NCI-H345 treated with DMSO at 0.1 percent for 48 hours (cell line): ENCODE data around the gene CD59.
A peak's percentile ranks its signal among the peaks of the same experiment; 100 is the strongest.
"Not testable (repeated sequence)": the region's sequence is repeated elsewhere in the genome, so short reads cannot be mapped to it uniquely, and the experiment has no call there.

Experiments
- DNase-seq: peaks from one replicate; lab custom pipeline; 2025; ENCODE audit not compliant: unreplicated experiment; lab: John Stamatoyannopoulos, UW

The CD59 gene

DNA sequence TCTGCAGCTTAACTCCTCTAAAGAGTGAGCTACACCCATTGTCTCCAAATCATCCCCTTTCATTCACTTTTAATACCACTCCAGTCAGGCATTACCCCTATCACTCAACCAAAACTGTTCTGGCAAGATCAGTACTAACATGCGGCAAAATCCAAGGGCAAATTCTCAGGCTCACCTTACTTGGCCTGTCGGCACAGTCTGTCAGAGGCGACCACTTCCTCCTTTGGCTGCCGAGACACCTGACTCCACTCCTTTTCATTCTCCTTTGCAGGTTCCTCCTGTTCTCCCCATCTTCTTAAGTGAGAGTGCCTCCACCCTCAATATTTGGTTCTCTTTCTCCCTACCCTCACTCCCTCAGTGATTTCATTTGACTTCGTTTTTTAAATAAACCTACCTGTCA, 39.8 kb downstream of the CD59 start:
- DNase-seq: no peak

DNA sequence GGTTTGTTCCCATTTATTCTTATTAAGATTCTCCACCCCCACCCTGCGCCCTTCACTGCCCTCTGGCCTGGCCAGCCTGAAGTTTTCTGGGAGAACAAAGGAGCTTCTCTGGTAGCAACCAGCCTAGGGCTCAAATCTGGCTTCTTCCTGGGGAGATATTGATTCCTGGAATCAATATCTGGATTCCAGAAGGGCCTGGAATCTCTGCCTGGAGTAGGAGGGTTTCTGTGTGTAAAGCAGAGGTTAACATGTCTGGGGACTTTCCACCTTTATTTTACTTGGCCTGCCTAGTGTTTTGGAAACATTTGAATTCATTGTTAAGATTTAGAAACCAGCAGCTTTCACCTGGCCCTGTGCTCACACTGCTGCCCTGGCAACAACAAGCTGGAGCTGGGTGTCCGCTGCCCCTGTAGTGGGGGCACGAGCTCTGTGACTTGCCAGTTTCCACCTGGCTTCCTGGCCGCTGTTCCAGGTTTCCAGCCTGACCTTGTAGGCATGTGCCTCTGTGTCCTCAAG, 41.1 kb downstream of the CD59 start:
- no peak for DNase-seq

DNA sequence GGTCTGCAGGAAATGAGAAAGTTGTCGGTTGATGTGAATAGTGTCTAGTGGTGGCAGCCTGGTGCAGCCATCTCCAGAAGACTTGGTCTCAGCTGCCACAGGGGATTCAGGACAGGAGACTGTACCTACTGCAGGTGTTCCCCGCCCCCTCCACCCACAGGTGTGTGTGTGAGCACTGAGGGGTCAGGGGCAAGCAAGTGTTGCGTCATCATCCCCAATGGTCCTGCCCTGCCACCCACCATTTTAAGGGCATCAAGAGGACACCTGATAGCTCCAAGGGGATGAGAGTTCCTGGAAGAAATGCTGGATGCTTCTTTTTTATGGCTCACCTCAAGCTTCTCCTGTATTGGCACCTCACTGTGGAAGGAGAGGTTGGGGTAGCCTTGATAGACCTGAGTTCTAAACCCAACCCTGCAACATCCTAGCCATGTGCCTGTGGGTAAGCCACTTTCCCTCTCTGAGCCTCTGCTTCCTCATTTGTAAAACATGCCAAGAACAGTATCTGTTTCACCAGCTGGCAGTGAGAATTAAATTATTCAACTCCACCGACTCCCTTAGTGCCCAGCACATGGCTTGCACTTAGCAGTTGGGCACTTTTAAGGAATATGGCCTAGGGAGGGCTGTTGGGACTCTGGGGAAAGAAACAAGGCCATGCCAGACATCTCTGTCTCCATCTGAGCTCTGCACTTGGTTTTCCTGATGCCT, 41.7 kb downstream of the CD59 start:
- no peak for DNase-seq

DNA sequence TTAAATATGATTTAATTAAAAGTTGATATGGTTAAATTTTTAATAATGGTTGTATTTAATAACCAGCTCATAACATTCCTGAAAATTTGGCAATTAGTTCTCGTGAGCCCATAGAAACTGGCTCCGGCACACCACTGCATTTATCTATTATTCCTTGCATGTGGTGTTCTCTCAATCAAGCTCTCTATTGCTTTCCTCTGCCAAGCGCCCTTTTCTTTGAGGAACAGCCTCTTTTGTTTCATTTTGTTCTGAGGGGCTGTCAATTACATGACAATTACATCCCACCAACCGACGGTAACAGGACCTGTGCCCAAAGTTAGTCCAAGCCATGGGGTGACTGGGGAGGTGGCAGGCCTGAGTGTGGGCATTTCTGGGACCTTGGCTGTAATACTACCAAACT, 43.7 kb downstream of the CD59 start:
- DNase-seq: no peak

DNA sequence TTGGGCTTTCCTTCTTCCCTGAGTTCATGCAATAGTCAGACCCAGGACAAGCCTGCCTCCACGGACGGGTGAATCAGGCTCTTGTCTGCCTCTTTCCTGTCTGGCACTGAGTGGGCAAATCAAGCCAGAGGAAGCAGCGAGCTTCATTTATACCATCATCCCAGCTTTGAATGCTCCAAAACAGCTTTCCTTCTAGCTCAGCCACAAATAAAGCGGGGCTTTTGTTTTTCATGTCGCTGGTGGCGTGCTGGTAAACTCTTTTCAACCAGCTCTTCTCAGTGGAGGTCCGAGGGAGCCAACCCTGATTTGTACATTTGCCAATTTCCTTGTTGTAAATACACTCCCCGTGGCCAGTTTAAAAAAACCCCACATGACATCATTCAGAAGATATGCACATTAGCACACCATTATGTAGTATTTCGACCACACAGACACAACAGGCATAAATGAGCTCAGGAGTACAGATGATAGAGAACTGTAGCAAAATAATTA, 44.2 kb downstream of the CD59 start:
- peak; percentile 50 for DNase-seq

DNA sequence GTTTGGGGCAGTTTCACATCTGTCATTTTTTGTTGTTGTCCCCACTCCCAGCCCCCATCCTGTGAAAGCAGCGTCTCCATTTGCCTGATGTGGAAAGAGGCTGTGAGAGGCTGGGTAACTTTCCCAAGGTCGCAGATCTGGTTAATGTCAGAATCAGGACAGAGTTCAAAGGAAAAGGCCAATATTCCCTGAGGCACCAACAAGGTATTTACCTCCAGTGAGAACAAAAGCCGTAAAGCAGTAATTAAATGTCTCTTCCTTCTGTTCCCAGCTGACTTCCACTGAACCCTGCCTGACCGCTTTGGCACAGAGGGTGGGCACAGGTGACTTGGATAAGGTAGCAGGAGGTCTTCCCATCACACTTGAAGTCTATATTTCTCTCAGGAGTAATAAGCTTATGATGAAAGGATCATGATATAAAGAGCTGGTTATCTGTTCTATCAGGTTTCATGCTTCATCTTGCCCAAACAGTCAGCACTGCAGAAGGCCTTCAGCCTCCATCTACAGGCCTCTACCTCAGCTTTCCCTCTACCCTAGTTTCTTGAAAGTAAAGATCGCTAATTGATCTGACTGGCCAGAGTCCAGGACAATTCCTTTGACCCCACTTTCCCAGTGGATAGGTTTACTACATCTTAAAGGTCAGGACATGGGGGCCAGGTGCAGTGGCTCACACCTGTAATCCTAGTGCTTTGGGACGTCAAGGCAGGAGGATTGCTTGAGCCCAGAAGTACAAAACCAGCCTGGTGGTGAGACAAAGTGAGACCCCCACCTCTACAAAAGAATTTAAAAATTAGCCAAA, 45.0 kb downstream of the CD59 start:
- DNase-seq: peak; percentile 17

DNA sequence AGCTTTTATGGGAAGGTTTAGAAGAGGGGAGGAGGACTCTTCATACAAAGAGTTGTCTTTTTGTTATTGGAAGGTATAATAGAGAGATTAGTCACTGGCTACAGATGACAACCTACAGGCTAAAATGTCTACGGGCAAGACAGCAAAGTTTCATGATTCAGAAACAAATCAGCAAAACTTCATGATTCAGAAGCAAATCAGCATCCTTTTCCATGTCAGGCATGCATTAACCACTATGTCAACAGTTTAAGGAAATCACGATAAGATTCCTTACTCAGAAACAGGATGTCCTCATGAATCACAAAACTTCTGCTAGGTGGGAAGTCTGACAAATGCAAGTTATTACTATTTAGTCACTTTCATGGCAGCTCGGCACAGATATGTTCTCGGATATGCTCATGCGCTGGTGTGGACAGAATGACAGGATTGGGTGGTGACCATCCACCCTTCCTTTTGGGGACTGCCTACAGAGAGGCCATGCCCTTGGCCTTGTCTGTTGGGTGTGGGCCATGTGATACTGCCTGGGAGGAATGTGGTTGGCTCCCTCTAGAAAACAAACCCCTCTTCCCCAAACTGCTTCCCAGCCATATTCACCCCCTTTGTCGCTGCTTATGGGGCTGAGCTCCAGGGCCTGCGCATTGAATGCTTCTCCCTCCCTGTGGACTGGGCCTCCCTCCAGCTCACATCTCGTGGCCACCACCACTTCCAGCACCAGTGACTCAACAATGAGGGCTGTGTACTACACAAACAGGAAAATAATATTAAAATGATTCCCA, 45.7 kb downstream of the CD59 start:
- no peak for DNase-seq

DNA sequence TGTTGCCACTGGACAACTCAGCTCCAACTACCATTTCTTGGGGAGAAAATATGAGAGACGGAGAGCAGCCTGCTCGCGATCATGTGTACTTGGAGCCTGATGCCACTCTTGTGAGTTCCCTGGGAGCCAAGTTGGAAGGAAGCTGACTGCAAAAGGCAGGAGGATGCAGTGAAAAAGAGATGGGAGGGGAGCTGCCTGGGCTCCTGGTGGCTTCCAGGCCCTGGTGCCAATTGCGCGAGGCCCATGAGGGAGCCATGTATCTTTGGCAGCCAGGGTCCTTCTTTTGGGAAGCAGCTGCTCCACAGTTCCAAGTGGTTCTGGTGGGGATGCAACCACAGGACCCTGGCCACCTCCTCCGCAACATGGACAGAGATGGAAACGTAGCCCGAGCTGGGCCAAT, 46.7 kb downstream of the CD59 start:
- no peak for DNase-seq

DNA sequence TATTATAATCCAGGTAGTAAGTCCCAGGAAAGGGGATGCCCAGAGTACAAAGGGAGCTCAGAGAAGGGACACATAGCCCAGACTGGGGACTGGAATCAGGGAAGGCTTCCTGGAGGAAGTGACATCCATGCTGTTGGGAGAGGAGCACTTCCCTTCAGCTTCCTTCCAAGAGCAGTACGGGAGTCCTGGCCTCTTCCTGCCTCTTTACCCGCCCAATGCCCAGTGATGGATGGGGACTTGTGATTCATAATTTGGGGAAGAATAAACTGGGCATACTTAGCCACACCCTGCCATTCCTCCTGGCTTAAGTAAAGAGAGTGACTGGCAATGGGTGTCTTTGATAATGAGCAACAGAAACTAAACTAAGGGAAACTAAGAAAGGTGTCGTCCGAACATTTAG, 47.1 kb downstream of the CD59 start:
- no peak for DNase-seq

DNA sequence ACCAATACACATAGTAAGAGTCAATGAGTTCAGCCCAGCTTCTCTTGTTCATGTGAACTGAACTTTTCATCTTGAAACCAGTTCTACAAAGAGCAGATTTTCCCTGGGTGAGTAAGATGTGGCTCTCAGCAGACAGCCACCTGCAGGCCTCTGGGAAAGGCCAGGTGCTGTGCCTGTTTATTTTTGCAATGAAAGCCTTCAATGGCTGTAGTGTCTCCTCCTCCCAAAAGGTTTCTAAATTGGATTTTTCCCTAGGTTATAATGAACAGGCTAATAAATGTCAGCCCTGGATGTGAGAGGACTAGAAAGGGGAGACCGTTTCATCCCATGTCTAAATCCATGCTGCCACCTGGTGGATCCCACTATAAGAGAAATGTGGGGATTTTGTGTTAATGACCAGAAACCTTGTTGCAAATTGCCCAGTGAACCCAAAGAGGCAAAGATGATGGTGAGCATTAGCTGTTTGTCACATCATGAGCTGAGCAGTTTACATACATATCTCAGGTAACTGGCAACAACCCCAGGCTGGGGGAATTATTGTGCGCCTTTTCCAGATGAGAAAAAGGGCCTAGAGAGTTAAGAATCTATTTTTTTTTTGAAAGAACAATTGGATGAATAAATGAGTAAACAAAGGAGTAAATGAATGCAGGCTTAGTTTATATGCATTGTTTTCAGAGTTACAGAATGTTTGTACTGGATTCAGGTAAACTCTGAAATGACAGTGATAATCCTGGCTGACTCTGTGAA, 48.3 kb downstream of the CD59 start:
- peak; percentile 47 for DNase-seq

DNA sequence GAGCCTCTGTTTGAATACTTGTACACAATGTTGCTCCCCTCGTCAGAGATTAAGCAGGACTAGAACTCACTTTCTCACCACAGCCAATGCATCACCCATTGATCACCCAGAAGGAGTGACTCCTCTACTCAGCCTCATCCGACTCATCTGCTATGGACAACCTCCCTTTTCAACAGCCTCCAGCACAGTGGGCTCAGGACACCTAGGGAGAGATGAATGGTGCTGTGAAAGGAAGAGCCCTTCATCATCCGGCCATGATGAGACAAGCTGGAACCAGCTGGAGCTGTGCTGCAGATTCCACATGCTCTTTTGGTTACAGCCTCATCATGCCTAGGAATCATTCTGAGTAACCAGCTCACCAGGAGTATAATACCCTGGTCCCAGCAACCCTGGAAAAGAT, 51.1 kb downstream of the CD59 start:
- no peak for DNase-seq

DNA sequence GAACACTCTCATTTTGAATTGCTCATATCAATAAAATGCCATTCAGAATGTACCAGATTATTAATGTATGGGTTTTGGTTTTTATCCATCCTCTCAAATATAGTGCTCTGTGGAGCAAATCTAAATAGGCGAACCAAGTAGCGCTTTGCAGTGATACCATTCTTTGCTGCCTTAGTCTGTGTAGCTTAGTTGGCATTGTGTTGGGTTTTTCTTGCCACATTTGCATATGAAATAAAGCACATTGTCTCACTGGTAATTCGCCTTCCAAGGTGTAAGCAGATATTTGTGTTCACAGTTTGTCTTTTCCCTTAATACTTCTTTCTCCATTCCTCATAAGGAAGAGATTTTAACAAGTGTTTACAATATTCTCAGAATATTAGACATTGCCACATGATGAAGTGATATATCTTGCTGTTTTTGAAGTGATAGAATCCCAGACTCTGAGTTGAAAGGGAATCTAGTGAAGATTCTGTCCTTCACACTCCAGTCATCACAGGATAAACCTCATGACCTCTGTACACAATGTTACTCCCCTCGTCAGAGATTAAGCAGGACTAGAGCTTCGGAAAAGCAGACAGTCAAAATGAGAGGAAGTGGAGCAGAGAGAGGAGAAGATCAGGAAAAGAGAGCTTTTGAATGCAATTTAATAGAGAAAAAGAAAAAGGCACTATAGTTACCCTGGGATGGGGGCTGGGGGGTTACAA, 52.1 kb downstream of the CD59 start:
- no peak for DNase-seq

DNA sequence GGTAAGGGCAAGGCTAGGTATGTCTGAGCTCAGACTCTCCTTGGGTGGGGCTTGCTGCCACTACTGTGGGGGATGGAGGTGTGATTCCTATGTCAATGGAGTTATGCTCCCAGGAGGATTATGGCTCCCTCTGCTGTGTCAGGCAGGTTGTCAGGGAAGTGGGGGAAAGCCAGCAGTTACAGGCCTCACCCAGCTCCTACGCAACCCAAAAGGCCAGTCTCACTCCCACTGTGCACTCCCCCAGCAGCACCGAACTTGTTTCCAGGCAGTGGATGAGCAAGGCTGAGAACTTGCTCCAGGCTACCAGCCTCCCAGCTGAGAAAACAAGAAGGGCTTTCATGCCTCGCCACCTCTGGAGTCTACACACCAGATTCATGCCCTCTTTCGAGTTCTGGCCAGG, 53.8 kb downstream of the CD59 start:
- no peak for DNase-seq

DNA sequence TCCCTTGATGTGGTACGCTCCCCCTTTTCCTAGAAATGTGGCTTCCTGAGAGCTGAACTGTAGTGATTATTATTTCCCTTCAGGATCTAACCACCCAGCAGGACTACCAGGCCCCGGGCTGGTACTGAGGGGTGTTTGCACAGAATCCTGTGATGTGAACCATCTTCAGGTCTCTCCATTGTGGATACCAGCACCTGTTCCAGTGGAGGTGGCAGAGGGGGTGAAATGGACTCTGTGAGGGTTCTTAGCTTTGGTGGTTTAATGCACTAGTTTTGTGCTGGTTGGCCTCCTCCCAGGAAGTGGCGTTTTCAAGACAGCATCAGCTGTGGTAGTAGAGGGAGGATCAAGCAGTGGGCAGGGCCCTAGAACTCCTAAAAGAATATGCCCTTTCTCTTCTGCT, 54.2 kb downstream of the CD59 start:
- no peak for DNase-seq

DNA sequence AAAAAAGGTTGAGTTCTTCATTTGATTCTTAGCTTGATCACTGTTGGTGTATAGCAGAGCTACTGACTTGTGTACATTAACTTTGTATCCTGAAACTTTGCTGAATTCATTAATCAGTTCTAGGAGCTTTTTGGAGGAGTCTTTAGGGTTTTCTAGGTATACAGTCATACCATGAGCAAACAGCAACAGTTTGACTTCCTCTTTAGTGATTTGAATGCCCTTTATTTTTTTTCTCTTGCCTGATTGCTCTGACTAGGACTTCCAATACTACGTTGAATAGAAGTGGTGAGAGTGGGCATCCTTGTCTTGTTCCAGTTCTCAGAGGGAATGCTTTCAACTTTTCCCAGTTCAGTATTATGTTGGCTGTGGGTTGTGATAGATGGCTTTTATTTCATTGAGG, 57.6 kb downstream of the CD59 start:
- not testable (repeated sequence) for DNase-seq

DNA sequence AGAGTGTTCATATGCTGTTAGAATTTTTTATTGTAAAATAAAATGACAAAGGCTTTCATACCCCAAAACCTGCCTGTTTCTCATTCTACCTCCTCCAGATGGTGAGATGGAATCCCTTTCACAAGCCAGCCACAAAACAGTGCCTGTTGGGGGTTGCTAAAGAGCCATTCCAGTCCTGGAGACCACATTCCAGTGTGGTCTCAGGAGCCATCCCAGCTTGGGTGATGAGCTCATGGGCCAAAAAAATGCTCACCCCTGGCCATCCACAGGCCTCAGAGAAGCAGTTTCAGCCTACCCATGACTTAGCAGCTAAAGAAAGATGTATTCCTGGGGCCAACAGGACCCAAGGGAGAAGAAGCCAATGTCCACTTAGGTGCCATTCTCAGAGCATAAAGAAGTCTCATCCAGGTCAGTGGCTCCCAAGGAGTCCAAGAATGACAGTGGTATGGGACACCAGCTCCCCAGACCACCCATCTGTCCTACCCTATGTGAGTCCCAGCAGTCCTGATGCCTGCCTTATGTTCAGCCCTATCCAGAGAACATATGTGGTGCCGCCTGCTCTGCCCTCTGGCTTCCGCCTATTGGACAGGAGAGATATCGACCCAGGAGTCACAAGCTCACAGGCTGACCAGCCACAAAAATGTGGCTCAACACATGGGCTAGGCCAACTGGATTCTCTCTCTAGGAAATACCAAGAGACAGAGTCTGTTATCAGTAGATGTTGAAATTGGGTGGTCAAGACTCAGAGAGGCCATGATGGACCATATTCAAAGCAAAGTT, 62.0 kb downstream of the CD59 start:
- DNase-seq: no peak

DNA sequence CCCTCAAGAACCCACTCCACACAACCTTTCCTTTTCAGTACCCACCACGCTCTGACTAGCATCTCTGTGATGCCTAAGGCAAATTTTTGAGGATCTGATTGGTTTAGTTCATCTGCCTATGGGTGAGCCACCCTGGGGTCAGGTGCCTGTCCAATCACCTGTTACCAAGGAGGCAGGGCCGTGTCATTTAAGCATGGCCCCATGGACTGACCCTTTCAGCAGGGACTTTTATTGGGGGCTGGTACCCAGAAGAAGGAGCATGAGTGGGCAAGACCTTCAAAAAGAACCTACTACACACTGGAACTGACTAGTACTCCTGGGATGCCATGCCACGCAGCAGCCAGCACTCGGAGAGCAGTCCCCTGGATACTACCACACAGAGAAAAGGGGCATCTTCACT, 64.0 kb downstream of the CD59 start:
- DNase-seq: no peak

DNA sequence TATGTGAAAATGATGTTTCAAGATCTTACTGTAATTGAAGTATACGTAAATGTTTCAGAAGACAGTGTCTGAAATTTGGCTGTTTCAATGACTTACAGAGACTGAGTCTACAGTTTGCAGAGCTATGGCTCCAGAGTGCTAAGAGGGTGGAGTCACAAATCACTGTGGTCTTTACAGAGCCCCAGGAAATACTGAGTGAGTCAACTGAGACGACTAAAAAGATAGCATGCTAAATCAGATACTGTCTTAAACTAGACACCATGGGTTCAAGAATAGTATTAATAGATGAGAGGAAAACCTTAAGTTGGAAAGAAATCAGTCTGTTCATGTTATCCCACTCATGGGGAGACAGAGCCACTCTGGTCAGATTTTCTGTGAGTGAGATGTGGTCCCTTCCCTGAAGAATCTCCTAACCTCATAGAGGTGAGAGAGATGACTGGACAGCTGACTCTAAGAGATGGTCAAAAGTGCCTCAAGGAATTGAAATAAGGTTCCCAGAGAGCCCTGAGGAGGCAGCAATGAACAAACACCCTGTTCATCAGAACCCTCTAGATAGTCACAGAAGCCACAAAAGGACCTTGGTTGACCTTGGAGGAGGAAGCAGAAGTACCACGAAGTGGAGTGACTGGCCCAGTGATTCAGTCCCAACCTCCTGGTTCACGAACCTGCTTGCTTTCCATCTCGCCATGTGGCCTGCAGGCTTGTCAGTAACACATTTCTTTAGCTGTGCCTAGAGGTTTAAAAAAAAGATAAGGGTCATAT, 65.8 kb downstream of the CD59 start:
- DNase-seq: no peak
